PC-9 (cell line): ENCODE measurements around the gene ROR2.

Experiments
- EZH2 ChIP-seq: fragments of 200-600 bp; sonication (generic); IDR thresholded peaks from 2 replicates; pipeline ENCODE4 v1.8.0; 2017; ENCODE audit warnings: antibody characterized with exemption, low read depth
- TF ChIP-seq, protein P1 (sequence below): fragments of 200-600 bp; sonication (generic); conservative IDR thresholded peaks from 2 replicates; pipeline ENCODE4 v1.6.1; 2017; ENCODE audit warnings: mixed run types, antibody characterized with exemption, mild to moderate bottlenecking, moderate library complexity

DNA sequence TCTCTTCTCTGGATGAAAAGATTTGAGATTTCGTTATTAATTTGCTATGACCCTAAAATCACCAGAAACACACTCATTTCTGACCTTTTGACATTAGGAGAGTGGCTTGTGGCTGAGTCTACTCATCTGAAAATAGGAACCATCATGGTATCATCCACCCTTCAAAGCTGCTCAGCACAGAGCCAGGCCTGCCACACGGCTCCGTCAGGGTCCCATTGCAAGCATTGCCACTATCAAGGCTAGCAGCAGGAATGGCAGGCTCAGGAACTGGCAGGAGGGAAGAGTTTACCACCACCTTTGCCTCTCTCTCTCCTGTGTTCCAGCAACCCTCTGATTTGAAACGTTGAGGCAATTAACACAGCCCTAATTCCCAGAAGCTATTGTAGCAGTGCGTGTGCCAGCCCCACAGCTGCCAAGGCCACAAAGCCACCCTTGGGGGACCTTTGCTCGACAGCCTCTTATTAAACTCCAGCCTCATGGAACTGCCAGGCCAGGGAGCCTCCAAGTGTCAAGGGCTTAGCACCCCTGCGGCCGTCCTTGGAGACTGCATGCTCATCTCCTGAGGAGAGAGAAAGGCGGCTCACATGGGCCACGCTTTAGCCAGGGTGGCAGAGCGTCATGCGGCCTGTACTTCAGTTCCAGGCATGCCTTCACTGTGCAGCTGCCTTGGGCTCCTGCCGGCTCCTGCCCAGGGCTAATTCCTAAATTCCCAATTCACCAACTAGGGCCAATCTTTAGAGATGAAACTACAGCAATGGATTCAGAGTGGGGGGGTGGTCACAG lies 145.9 kb downstream of the ROR2 start:
- TF ChIP-seq, protein P1, sequence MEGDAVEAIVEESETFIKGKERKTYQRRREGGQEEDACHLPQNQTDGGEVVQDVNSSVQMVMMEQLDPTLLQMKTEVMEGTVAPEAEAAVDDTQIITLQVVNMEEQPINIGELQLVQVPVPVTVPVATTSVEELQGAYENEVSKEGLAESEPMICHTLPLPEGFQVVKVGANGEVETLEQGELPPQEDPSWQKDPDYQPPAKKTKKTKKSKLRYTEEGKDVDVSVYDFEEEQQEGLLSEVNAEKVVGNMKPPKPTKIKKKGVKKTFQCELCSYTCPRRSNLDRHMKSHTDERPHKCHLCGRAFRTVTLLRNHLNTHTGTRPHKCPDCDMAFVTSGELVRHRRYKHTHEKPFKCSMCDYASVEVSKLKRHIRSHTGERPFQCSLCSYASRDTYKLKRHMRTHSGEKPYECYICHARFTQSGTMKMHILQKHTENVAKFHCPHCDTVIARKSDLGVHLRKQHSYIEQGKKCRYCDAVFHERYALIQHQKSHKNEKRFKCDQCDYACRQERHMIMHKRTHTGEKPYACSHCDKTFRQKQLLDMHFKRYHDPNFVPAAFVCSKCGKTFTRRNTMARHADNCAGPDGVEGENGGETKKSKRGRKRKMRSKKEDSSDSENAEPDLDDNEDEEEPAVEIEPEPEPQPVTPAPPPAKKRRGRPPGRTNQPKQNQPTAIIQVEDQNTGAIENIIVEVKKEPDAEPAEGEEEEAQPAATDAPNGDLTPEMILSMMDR, result no peak
- TF ChIP-seq EZH2, result no peak
